Hepatocyte (in vitro differentiated cells): ENCODE results near the gene SNAP29.

ENCODE experiments used
- EZH2phosphoT487 ChIP-seq: fragments of 200-600 bp; sonication (generic); IDR thresholded peaks from one replicate; pipeline ENCODE4 v1.6.1; 2018; ENCODE audit warnings: antibody characterized with exemption, mild to moderate bottlenecking, low read depth, moderate library complexity; ENCODE audit not compliant: unreplicated experiment, severe bottlenecking
- TF ChIP-seq, protein P1 (sequence below): fragments of 200-600 bp; sonication (generic); IDR thresholded peaks from 2 replicates; pipeline ENCODE4 v1.5.1; 2016; ENCODE audit warnings: antibody characterized with exemption, mild to moderate bottlenecking; ENCODE audit not compliant: poor library complexity

DNA sequence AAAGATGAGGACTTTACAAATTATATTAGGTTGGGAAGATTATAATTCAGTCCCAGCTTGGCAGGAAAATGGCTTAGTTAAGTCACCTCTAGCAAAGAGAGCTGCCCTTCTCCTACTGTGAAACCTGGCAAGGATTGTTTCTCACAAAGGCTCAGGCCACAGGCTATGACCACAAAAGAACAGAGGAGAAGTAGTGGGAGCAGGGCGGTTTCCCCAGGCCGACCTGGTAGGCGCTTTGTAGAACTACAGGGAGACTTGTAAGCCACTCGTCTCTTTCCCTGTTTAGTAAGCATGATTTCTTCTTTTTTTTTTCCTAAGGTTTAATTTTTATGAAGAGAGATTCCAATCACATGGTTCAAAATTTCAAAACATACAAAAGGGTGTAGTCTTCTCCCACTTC lies 4.6 kb downstream of the SNAP29 start:
- TF ChIP-seq, protein P1, sequence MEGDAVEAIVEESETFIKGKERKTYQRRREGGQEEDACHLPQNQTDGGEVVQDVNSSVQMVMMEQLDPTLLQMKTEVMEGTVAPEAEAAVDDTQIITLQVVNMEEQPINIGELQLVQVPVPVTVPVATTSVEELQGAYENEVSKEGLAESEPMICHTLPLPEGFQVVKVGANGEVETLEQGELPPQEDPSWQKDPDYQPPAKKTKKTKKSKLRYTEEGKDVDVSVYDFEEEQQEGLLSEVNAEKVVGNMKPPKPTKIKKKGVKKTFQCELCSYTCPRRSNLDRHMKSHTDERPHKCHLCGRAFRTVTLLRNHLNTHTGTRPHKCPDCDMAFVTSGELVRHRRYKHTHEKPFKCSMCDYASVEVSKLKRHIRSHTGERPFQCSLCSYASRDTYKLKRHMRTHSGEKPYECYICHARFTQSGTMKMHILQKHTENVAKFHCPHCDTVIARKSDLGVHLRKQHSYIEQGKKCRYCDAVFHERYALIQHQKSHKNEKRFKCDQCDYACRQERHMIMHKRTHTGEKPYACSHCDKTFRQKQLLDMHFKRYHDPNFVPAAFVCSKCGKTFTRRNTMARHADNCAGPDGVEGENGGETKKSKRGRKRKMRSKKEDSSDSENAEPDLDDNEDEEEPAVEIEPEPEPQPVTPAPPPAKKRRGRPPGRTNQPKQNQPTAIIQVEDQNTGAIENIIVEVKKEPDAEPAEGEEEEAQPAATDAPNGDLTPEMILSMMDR, result no peak
- TF ChIP-seq EZH2phosphoT487, result no peak
